ENCODE results near the gene CD80. TPM values are rescaled to one million over a fixed set of nuclear protein-coding genes. Genes with fewer than 3 reads are reported as not detected.
A peak's percentile ranks its signal among the peaks of the same experiment; 100 is the strongest.

The CD80 gene
- total RNA-seq, 2 donors from 2014 or later, result 0.62 to 1.7 TPM

GRCh38 chr3:119594066-119594465 lies 34.7 kb upstream of the CD80 start:
- no peak for ATAC-seq
- Mint-ChIP-seq H3K4me1 (ENCODE audit: low read depth in 2 of 2) (peaks cover 5 to 13% of the 10 kb centered on the region in 2 donors), H3K27ac (no peak overlapping the region), H3K36me3 (peaks cover 5% of the 10 kb centered on the region), H3K4me3 (no peak overlapping the region), H3K9me3 (no peaks in the 10 kb centered on the region), H3K27me3 (peaks cover 7 to 8% of the 10 kb centered on the region in 2 donors)
- DNase-seq (ENCODE audit: low spot score), result no peak

- H3K36me3 Mint-ChIP-seq, result peaks cover 5% of the 10 kb centered on the region
- H3K4me1 Mint-ChIP-seq (ENCODE audit: low read depth in 2 of 2), result peaks cover 5 to 7% of the 10 kb centered on the region in 2 donors
- no peaks in the 10 kb centered on the region for H3K9me3 Mint-ChIP-seq
- H3K4me3 Mint-ChIP-seq, result no peak overlapping the region
- DNase-seq (ENCODE audit: low spot score) (no peak), ATAC-seq (no peak)
- H3K27ac Mint-ChIP-seq, result no peak overlapping the region
- H3K27me3 Mint-ChIP-seq, result peaks cover 7 to 8% of the 10 kb centered on the region in 2 donors
Observed at GRCh38 chr3:119592861-119593260, 33.4 kb upstream of the CD80 start.

GRCh38 chr3:119590706-119591105 lies 31.3 kb upstream of the CD80 start:
- peaks cover 0 to 4% of the 10 kb centered on the region in 2 donors for H3K4me1 Mint-ChIP-seq (ENCODE audit: low read depth in 2 of 2)
- H3K36me3 Mint-ChIP-seq, result peaks cover 5% of the 10 kb centered on the region
- H3K27me3 Mint-ChIP-seq, result peaks cover 7 to 8% of the 10 kb centered on the region in 2 donors
- H3K27ac Mint-ChIP-seq, result no peak overlapping the region
- DNase-seq (ENCODE audit: low spot score) (no peak), ATAC-seq (no peak)
- H3K4me3 Mint-ChIP-seq, result no peak overlapping the region
- no peaks in the 10 kb centered on the region for H3K9me3 Mint-ChIP-seq

- Mint-ChIP-seq H3K4me1 (ENCODE audit: low read depth in 2 of 2) (peaks cover 0 to 4% of the 10 kb centered on the region in 2 donors), H3K27me3 (peaks cover 7 to 8% of the 10 kb centered on the region in 2 donors), H3K4me3 (no peak overlapping the region), H3K9me3 (no peaks in the 10 kb centered on the region), H3K27ac (no peak overlapping the region), H3K36me3 (peaks cover 5% of the 10 kb centered on the region)
- ATAC-seq, result peak in 1 of 2 donors; percentile 38
- DNase-seq (ENCODE audit: low spot score), result no peak
Observed at GRCh38 chr3:119589102-119589773, 29.8 kb upstream of the CD80 start.

- Mint-ChIP-seq H3K27me3 (peaks cover 5 to 7% of the 10 kb centered on the region in 2 donors), H3K27ac (no peak overlapping the region), H3K4me3 (no peak overlapping the region), H3K9me3 (no peaks in the 10 kb centered on the region), H3K36me3 (peaks cover 5% of the 10 kb centered on the region), H3K4me1 (ENCODE audit: low read depth in 2 of 2) (no peaks in the 10 kb centered on the region)
- DNase-seq (ENCODE audit: low spot score) (no peak), ATAC-seq (no peak)
Observed at GRCh38 chr3:119588112-119588511, 28.7 kb upstream of the CD80 start.

- Mint-ChIP-seq H3K4me1 (ENCODE audit: low read depth in 2 of 2) (peaks cover 7 to 8% of the 10 kb centered on the region in 2 donors), H3K36me3 (peaks cover 5% of the 10 kb centered on the region), H3K27me3 (peaks cover 0 to 2% of the 10 kb centered on the region in 2 donors), H3K27ac (no peak overlapping the region), H3K9me3 (no peaks in the 10 kb centered on the region), H3K4me3 (no peak overlapping the region)
- DNase-seq (ENCODE audit: low spot score) (no peak), ATAC-seq (no peak)
Observed at GRCh38 chr3:119586733-119587172, 27.3 kb upstream of the CD80 start.

- H3K9me3 Mint-ChIP-seq, result no peaks in the 10 kb centered on the region
- H3K27me3 Mint-ChIP-seq, result peaks cover 0 to 2% of the 10 kb centered on the region in 2 donors
- DNase-seq (ENCODE audit: low spot score), result no peak
- no peak for ATAC-seq
- no peak overlapping the region for H3K4me3 Mint-ChIP-seq
- no peak overlapping the region for H3K27ac Mint-ChIP-seq
- peaks cover 5% of the 10 kb centered on the region for H3K36me3 Mint-ChIP-seq
- H3K4me1 Mint-ChIP-seq (ENCODE audit: low read depth in 2 of 2), result peaks cover 7 to 11% of the 10 kb centered on the region in 2 donors
Observed at GRCh38 chr3:119585856-119586570, 26.6 kb upstream of the CD80 start.

GRCh38 chr3:119585208-119585607 lies 25.8 kb upstream of the CD80 start:
- Mint-ChIP-seq H3K27me3 (peaks cover 0 to 2% of the 10 kb centered on the region in 2 donors), H3K4me1 (ENCODE audit: low read depth in 2 of 2) (peaks cover 11 to 15% of the 10 kb centered on the region in 2 donors), H3K36me3 (peaks cover 5% of the 10 kb centered on the region), H3K9me3 (no peaks in the 10 kb centered on the region), H3K27ac (no peak overlapping the region), H3K4me3 (no peak overlapping the region)
- no peak for DNase-seq (ENCODE audit: low spot score)
- ATAC-seq, result no peak

- Mint-ChIP-seq H3K36me3 (no peaks in the 10 kb centered on the region), H3K27ac (peak overlapping the region in 1 of 2 donors; percentile 42), H3K4me1 (ENCODE audit: low read depth in 2 of 2) (peaks cover 17 to 25% of the 10 kb centered on the region in 2 donors), H3K27me3 (no peaks in the 10 kb centered on the region), H3K4me3 (no peak overlapping the region), H3K9me3 (no peaks in the 10 kb centered on the region)
- ATAC-seq (peak in 1 of 2 donors; percentile 47), DNase-seq (ENCODE audit: low spot score) (no peak)
Observed at GRCh38 chr3:119582178-119582577, 22.8 kb upstream of the CD80 start.

GRCh38 chr3:119580067-119580760 lies 20.8 kb upstream of the CD80 start:
- H3K4me3 Mint-ChIP-seq, result peak overlapping the region; percentile 96
- peak; percentile 64 to 66 for ATAC-seq
- no peak for DNase-seq (ENCODE audit: low spot score)
- H3K9me3 Mint-ChIP-seq, result no peaks in the 10 kb centered on the region
- peaks cover 17 to 25% of the 10 kb centered on the region in 2 donors for H3K4me1 Mint-ChIP-seq (ENCODE audit: low read depth in 2 of 2)
- H3K27me3 Mint-ChIP-seq, result no peaks in the 10 kb centered on the region
- no peaks in the 10 kb centered on the region for H3K36me3 Mint-ChIP-seq
- H3K27ac Mint-ChIP-seq, result peak overlapping the region; percentile 93 to 98

GRCh38 chr3:119579366-119580066 lies 20.1 kb upstream of the CD80 start, which contains the start of gene ADPRH:
Gene ADPRH (plus strand): TSS chr3:119579492. CDS start chr3:119582170, 2,678 bp downstream.
- peak within 1 kb of the TSS; percentile 96 for H3K4me3 Mint-ChIP-seq
- H3K36me3 Mint-ChIP-seq, result no peaks in the 10 kb centered on the region
- peak within 1 kb of the TSS; percentile 93 to 98 for H3K27ac Mint-ChIP-seq
- peak; percentile 86 for DNase-seq (ENCODE audit: low spot score)
- no peaks in the 10 kb centered on the region for H3K9me3 Mint-ChIP-seq
- peaks cover 17 to 25% of the 10 kb centered on the region in 2 donors for H3K4me1 Mint-ChIP-seq (ENCODE audit: low read depth in 2 of 2)
- peak; percentile 86 to 90 for ATAC-seq
- no peaks in the 10 kb centered on the region for H3K27me3 Mint-ChIP-seq

GRCh38 chr3:119575507-119575906 lies 16.1 kb upstream of the CD80 start:
- peaks cover 9 to 13% of the 10 kb centered on the region in 2 donors for H3K4me1 Mint-ChIP-seq (ENCODE audit: low read depth in 2 of 2)
- ATAC-seq, result no peak
- no peak for DNase-seq (ENCODE audit: low spot score)
- H3K4me3 Mint-ChIP-seq, result no peak overlapping the region
- no peak overlapping the region for H3K27ac Mint-ChIP-seq
- no peaks in the 10 kb centered on the region for H3K9me3 Mint-ChIP-seq
- H3K36me3 Mint-ChIP-seq, result no peaks in the 10 kb centered on the region
- H3K27me3 Mint-ChIP-seq, result peaks cover 0 to 6% of the 10 kb centered on the region in 2 donors

- Mint-ChIP-seq H3K36me3 (no peaks in the 10 kb centered on the region), H3K4me1 (ENCODE audit: low read depth in 2 of 2) (peaks cover 0 to 3% of the 10 kb centered on the region in 2 donors), H3K9me3 (no peaks in the 10 kb centered on the region), H3K27me3 (peaks cover 10 to 13% of the 10 kb centered on the region in 2 donors), H3K27ac (no peak overlapping the region), H3K4me3 (no peak overlapping the region)
- no peak for DNase-seq (ENCODE audit: low spot score)
- no peak for ATAC-seq
Observed at GRCh38 chr3:119571688-119572087, 12.3 kb upstream of the CD80 start.
